ENCODE data around the gene NTNG2.

DNA sequence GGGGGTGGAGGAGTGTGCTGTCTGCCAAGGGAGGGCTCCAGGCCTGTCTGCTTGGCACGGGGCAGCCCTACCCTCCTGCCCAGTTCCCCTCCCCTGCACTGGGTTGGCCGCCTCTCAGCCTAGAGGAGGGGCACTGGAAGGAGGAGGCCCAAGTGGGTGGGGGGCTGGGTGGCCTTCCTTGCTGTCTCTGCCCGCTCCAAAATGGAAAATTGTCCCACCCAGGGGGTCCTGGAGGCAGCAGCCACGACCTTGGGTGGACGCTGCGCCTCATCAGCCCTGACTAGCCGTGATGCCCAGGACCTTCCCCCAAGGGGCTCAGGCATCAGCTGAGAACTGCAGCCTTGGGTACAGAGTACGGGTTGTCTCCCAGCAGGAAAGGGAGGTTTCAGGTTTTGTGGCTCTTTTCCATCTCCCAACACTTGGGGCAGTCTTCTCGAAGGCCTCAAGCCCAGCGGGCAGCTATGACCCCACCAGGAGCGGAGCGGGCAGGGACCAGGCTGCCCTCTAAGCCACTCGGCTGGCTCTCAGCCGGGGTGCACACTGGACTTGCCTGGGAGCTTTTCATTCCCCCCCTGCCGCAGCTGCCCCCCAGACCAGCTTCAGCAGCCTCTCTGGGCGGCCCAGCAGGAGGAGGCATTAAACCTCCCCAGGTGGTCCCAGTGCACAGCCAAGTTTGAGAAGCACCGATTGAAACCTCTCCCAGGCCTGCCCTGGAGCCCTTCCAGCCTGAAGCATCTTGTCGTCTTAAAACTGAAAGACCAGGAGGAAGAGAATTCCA is 20.6 kb downstream of the NTNG2 start:
- TF ChIP-seq POLR2AphosphoS5 (IDR thresholded peaks at IDR 0.05; ENCODE audit: low read depth, low read length) (no peak), POLR2A (IDR thresholded peaks at IDR 0.05; ENCODE audit: low read depth, low read length) (no peak), TAF1 (IDR thresholded peaks at IDR 0.05; ENCODE audit: low read depth, low read length) (no peak), POU2F2 (IDR thresholded peaks at IDR 0.05; ENCODE audit: low read depth, low read length) (no peak), SPI1 (IDR thresholded peaks at IDR 0.05; ENCODE audit: low read depth, low read length) (no peak)

Data from GM12891 (cell line).